SK-N-SH treated with all-trans-retinoic acid at 6 μM for 48 hours (cell line): ENCODE data around the gene RNF212B.

Source experiments
- ATAC-seq: fragments of 200-7000 bp; cut with Tn5 transposase; 3 replicates; pipeline ENCODE4 v1.9.1; 2020; ENCODE audit warnings: mild to moderate bottlenecking, moderate library complexity
- ARNTL ChIP-seq: fragments of 450-650 bp; formaldehyde crosslinking; IDR thresholded peaks from 2 replicates; pipeline ENCODE4 v1.5.0; 2020; ENCODE audit warnings: low read depth, mild to moderate bottlenecking, moderate library complexity, borderline replicate concordance
- BACH2 ChIP-seq: fragments of 250-450 bp; sonication (Bioruptor Pico); IDR thresholded peaks from 2 replicates; pipeline ENCODE4 v1.9.0; 2021; ENCODE audit warnings: mild to moderate bottlenecking, borderline replicate concordance
- ESRRG ChIP-seq: fragments of 250-450 bp; sonication (Bioruptor Pico); IDR thresholded peaks from 2 replicates; pipeline ENCODE4 v1.6.1; 2021; ENCODE audit warnings: mild to moderate bottlenecking
- GLIS3 ChIP-seq: fragments of 250-450 bp; sonication (Bioruptor Pico); IDR thresholded peaks from 2 replicates; pipeline ENCODE4 v1.5.0; 2020; ENCODE audit warnings: mild to moderate bottlenecking, moderate library complexity
- ISL1 ChIP-seq: fragments of 250-450 bp; sonication (Bioruptor Pico); IDR thresholded peaks from 2 replicates; pipeline ENCODE4 v2.1.2; 2022; ENCODE audit warnings: mild to moderate bottlenecking, moderate library complexity
- OSR1 ChIP-seq: fragments of 250-450 bp; sonication (Bioruptor Pico); IDR thresholded peaks from 2 replicates; pipeline ENCODE4 v1.8.0; 2022; ENCODE audit warnings: moderate library complexity, mild to moderate bottlenecking, inconsistent platforms
- PPARA ChIP-seq: fragments of 250-450 bp; sonication (Bioruptor Pico); IDR thresholded peaks from 2 replicates; pipeline ENCODE4 v1.5.0; 2020; ENCODE audit warnings: mild to moderate bottlenecking, borderline replicate concordance
- RARB ChIP-seq: fragments of 250-450 bp; sonication (Bioruptor Pico); IDR thresholded peaks from 2 replicates; pipeline ENCODE4 v1.8.0; 2021; ENCODE audit warnings: mild to moderate bottlenecking, moderate library complexity
- SNAI2 ChIP-seq: fragments of 250-450 bp; sonication (Bioruptor Pico); IDR thresholded peaks from 2 replicates; pipeline ENCODE4 v1.5.0; 2020; ENCODE audit warnings: mild to moderate bottlenecking, moderate library complexity
- TCF4 ChIP-seq: fragments of 250-450 bp; sonication (Bioruptor Pico); IDR thresholded peaks from 2 replicates; pipeline ENCODE4 v1.8.0; 2021; ENCODE audit warnings: mild to moderate bottlenecking, moderate library complexity, borderline replicate concordance
- TOX ChIP-seq: fragments of 250-450 bp; sonication (Bioruptor Pico); IDR thresholded peaks from 2 replicates; pipeline ENCODE4 v1.8.0; 2021; ENCODE audit warnings: mild to moderate bottlenecking, moderate library complexity, borderline replicate concordance
- ZFP3 ChIP-seq: fragments of 250-450 bp; sonication (Bioruptor Pico); IDR thresholded peaks from 2 replicates; pipeline ENCODE4 v1.5.0; 2020; ENCODE audit warnings: mild to moderate bottlenecking, moderate library complexity
- ZFP30 ChIP-seq: fragments of 450-650 bp; formaldehyde crosslinking; IDR thresholded peaks from 2 replicates; pipeline ENCODE4 v1.5.0; 2022; ENCODE audit warnings: mild to moderate bottlenecking, moderate library complexity
- ZNF70 ChIP-seq: fragments of 450-650 bp; formaldehyde crosslinking; IDR thresholded peaks from 2 replicates; pipeline ENCODE4 v1.5.0; 2020; ENCODE audit warnings: mild to moderate bottlenecking, moderate library complexity
- ZNF8 ChIP-seq: fragments of 450-650 bp; formaldehyde crosslinking; IDR thresholded peaks from 2 replicates; pipeline ENCODE4 v1.5.0; 2020; ENCODE audit warnings: mild to moderate bottlenecking, moderate library complexity
- TF ChIP-seq, protein P1 (sequence below): fragments of 250-450 bp; sonication (Bioruptor Pico); IDR thresholded peaks from 2 replicates; pipeline ENCODE4 v1.8.0; 2021; ENCODE audit warnings: low read depth, mild to moderate bottlenecking, moderate library complexity, borderline replicate concordance
- TF ChIP-seq, protein P2 (sequence below): fragments of 250-450 bp; sonication (Bioruptor Pico); IDR thresholded peaks from 2 replicates; pipeline ENCODE4 v1.8.0; 2020; ENCODE audit warnings: mild to moderate bottlenecking, moderate library complexity, borderline replicate concordance
- TF ChIP-seq, protein P3 (sequence below): fragments of 250-450 bp; sonication (Bioruptor Pico); IDR thresholded peaks from 2 replicates; pipeline ENCODE4 v1.5.1; 2020; ENCODE audit warnings: low read depth, mild to moderate bottlenecking, moderate library complexity
- TF ChIP-seq, protein P4 (sequence below): fragments of 250-450 bp; sonication (Bioruptor Pico); IDR thresholded peaks from 2 replicates; pipeline ENCODE4 v1.5.1; 2021; ENCODE audit warnings: mild to moderate bottlenecking, moderate library complexity
- TF ChIP-seq, protein P5 (sequence below): fragments of 250-450 bp; sonication (Bioruptor Pico); IDR thresholded peaks from 2 replicates; pipeline ENCODE4 v1.5.0; 2020; ENCODE audit warnings: mild to moderate bottlenecking, moderate library complexity

The RNF212B gene

DNA sequence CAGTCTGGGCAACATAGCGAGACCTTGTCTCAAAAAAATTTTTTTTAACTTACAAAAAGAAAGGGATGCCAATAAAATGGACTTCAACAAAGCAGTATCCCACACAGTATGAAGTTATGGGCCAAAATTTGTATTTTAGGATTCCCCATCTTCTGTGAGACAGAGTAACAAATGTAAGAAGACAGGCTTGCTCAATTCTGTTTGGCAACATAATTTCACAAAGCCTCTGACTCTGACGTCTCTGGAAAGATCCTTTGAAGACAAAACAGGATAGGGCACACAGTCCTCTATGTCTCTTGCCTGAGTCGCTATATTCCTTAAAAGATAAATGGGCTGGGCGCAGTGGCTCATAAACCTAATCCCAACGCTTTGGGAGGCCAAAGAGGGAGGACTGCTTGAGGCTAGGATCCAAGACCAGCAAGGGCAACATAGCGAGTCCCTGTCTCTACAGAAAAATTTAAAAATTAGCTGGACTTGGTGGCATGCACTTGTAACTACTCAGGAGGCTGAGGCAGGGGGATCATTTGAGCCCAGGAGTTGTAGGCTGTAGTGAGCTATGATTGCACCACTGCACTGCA, 49.3 kb downstream of the RNF212B start:
- TF ChIP-seq, protein P1, sequence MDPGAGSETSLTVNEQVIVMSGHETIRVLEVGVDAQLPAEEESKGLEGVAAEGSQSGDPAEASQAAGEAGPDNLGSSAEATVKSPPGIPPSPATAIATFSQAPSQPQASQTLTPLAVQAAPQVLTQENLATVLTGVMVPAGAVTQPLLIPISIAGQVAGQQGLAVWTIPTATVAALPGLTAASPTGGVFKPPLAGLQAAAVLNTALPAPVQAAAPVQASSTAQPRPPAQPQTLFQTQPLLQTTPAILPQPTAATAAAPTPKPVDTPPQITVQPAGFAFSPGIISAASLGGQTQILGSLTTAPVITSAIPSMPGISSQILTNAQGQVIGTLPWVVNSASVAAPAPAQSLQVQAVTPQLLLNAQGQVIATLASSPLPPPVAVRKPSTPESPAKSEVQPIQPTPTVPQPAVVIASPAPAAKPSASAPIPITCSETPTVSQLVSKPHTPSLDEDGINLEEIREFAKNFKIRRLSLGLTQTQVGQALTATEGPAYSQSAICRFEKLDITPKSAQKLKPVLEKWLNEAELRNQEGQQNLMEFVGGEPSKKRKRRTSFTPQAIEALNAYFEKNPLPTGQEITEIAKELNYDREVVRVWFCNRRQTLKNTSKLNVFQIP (CRISPR knock-in tag), result no peak
- TF ChIP-seq TCF4 (CRISPR knock-in tag) (no peak), ESRRG (CRISPR knock-in tag) (no peak)
- TF ChIP-seq, all 23 proteins: peak for 0
- no peak for ATAC-seq

DNA sequence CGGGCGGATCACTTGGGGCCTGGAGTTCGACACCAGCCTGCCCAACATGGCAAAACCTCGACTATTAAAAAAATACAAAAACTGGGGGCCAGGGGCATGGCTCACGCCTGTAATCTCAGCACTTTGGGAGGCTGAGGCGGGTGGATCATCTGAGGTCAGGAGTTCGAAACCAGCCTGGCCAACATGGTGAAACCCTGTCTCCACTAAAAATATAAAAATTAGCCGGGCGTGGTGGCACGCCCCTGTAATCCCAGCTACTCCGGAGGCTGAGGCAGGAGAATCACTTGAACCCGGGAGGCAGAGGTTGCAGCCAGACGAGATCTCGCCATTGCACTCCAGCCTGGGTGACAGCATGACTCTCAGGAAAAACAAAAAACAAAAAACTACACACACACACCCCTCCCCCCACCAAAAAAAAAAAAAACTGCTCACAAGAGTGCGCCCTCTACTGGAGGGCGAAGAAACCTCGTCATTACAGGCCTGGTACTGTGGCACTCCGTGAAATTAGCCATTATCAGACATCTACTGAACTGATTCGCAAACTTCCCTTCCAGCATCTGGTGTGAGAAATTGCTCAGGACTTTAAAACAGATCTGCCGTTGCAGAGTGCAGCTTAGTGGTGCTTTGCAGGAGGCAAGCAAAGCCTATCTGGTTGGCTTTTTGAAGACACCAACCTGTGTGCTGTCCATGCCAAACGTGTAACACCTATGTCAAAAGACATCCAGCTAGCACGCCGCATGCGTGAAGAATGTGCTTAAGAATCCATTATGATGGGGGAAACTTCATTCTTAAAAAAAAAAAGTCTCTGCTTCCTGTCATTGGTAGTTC, 57.2 kb downstream of the RNF212B start:
- TF ChIP-seq ZFP30 (no peak), TCF4 (CRISPR knock-in tag) (no peak), ZFP3 (CRISPR knock-in tag) (no peak), GLIS3 (CRISPR knock-in tag) (no peak), ZNF70 (CRISPR knock-in tag) (no peak), ISL1 (CRISPR knock-in tag) (no peak), TOX (CRISPR knock-in tag) (no peak), BACH2 (CRISPR knock-in tag) (no peak), ARNTL (CRISPR knock-in tag) (no peak), OSR1 (CRISPR knock-in tag) (no peak), PPARA (no peak), RARB (CRISPR knock-in tag) (no peak), SNAI2 (no peak), ZNF8 (CRISPR knock-in tag) (no peak)
- TF ChIP-seq, protein P2, sequence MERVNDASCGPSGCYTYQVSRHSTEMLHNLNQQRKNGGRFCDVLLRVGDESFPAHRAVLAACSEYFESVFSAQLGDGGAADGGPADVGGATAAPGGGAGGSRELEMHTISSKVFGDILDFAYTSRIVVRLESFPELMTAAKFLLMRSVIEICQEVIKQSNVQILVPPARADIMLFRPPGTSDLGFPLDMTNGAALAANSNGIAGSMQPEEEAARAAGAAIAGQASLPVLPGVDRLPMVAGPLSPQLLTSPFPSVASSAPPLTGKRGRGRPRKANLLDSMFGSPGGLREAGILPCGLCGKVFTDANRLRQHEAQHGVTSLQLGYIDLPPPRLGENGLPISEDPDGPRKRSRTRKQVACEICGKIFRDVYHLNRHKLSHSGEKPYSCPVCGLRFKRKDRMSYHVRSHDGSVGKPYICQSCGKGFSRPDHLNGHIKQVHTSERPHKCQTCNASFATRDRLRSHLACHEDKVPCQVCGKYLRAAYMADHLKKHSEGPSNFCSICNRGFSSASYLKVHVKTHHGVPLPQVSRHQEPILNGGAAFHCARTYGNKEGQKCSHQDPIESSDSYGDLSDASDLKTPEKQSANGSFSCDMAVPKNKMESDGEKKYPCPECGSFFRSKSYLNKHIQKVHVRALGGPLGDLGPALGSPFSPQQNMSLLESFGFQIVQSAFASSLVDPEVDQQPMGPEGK (CRISPR knock-in tag), result no peak
- TF ChIP-seq, protein P1 (CRISPR knock-in tag), result no peak
- TF ChIP-seq, protein P3, sequence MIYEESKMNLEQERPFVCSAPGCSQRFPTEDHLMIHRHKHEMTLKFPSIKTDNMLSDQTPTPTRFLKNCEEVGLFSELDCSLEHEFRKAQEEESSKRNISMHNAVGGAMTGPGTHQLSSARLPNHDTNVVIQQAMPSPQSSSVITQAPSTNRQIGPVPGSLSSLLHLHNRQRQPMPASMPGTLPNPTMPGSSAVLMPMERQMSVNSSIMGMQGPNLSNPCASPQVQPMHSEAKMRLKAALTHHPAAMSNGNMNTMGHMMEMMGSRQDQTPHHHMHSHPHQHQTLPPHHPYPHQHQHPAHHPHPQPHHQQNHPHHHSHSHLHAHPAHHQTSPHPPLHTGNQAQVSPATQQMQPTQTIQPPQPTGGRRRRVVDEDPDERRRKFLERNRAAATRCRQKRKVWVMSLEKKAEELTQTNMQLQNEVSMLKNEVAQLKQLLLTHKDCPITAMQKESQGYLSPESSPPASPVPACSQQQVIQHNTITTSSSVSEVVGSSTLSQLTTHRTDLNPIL (CRISPR knock-in tag), result no peak
- TF ChIP-seq, protein P4, sequence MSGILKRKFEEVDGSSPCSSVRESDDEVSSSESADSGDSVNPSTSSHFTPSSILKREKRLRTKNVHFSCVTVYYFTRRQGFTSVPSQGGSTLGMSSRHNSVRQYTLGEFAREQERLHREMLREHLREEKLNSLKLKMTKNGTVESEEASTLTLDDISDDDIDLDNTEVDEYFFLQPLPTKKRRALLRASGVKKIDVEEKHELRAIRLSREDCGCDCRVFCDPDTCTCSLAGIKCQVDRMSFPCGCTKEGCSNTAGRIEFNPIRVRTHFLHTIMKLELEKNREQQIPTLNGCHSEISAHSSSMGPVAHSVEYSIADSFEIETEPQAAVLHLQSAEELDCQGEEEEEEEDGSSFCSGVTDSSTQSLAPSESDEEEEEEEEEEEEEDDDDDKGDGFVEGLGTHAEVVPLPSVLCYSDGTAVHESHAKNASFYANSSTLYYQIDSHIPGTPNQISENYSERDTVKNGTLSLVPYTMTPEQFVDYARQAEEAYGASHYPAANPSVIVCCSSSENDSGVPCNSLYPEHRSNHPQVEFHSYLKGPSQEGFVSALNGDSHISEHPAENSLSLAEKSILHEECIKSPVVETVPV (CRISPR knock-in tag), result no peak
- TF ChIP-seq, protein P5, sequence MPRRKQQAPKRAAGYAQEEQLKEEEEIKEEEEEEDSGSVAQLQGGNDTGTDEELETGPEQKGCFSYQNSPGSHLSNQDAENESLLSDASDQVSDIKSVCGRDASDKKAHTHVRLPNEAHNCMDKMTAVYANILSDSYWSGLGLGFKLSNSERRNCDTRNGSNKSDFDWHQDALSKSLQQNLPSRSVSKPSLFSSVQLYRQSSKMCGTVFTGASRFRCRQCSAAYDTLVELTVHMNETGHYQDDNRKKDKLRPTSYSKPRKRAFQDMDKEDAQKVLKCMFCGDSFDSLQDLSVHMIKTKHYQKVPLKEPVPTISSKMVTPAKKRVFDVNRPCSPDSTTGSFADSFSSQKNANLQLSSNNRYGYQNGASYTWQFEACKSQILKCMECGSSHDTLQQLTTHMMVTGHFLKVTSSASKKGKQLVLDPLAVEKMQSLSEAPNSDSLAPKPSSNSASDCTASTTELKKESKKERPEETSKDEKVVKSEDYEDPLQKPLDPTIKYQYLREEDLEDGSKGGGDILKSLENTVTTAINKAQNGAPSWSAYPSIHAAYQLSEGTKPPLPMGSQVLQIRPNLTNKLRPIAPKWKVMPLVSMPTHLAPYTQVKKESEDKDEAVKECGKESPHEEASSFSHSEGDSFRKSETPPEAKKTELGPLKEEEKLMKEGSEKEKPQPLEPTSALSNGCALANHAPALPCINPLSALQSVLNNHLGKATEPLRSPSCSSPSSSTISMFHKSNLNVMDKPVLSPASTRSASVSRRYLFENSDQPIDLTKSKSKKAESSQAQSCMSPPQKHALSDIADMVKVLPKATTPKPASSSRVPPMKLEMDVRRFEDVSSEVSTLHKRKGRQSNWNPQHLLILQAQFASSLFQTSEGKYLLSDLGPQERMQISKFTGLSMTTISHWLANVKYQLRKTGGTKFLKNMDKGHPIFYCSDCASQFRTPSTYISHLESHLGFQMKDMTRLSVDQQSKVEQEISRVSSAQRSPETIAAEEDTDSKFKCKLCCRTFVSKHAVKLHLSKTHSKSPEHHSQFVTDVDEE (CRISPR knock-in tag), result no peak
- peak; percentile 86 for ATAC-seq
